Endothelial cell of hepatic sinusoid (primary cell): ENCODE data around the gene IL3RA.
"Not testable (repeated sequence)": the region's sequence is repeated elsewhere in the genome, so short reads cannot be mapped to it uniquely, and the experiment has no call there.

ENCODE experiments used
- in situ Hi-C: cut with HindIII; loops from 2 replicates; pipeline ENCODE4 v1.10.0; 2017; ENCODE audit warnings: low sequenced_read_pairs

The IL3RA gene

DNA sequence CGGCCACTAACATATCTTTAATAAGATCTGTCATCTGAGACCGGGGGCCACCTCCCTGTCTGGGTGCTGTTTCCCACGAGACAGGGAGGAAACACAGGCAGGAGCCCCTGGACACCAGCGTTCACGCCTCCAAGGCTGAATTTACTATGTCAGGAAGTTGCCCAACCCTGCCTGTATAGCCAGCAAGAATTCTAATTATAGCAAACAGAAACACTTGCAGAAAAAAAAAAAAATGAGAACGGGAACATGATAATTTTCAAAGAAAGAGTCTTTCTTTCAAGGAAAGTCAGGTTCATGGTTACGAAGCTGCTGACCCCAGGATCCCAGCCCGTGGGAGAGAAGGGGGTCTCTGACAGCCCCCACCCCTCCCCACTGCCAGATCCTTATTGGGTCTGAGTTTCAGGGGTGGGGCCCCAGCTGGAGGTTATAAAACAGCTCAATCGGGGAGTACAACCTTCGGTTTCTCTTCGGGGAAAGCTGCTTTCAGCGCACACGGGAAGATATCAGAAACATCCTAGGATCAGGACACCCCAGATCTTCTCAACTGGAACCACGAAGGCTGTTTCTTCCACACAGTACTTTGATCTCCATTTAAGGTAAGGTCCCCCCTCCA, at the start of gene IL3RA:
IL3RA (plus strand) TSS at position 455 of the 613 bp plus-strand sequence. CDS start 4,981 bp downstream, outside the sequence.
- in situ Hi-C loops = no loop called here

- in situ Hi-C loops = no loop called here
Measured at GRCh38 chrX:1289535-1289934, 47.0 kb upstream of the IL3RA start.

DNA sequence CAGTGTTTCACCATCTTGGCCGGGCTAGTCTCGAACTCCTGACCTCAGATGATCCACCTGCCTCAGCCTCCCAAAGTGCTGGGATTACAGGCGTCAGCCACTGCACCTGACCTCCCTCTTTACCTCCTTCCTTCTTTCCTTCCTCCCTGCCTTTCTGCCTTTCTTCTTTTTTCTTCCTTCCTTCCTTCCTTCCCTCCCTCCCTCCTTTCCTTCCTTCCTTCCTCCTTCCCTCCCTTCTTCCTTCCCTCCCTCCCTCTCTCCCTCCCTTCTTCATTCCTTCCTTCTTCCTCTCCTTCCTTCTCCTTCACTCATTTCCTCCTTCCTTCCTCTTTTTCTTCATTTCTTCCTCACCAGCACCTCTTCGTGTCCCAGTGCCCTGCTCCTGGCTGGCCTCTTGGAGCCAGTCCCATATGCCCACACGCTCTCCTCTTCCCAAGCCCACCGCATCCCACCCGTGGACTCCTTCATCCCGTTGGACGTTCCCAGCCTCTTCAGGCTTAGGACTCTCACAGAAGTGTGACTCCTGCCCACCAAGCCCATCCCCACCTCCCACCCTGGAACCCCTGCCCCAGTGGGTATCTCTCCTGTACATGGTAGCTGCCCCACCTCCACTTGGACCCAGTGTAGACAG, 45.4 kb upstream of the IL3RA start:
- in situ Hi-C loops = no loop called here

DNA sequence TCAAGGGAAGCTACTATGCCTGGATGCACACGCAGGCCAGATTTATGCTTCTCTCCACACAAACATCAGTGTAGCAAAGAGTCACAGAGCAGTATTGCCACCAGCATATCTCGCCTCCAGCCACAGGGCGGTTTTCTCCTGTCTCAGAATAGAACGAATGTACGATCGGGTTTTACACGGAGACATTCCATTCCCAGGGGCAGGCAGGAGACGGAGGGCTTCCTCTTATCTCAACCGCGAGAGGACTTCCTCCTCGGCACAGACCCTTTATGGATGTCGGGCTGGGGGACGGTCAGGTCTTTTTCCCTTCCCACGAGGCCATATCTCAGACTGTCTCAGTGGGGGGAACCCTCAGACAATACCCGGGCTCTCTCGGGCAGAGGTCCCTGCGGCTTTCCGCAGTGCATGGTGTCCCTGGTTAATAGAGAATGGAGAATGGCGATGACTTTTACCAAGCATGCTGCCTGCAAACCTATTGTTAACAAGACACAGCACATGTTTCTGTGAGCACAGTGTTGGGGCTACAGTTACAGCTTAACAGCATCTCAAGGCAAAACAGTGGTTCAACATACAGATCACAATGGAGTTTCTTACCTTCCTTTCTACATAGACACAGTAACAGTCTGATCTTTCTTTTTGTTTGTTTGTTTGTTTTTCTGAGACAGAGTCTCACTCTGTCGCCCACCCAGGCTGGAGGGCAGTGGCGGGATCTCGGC, 43.9 kb upstream of the IL3RA start:
- in situ Hi-C loops = no loop called here

- in situ Hi-C loops = no loop called here
Measured at GRCh38 chrX:1294301-1295067, 42.1 kb upstream of the IL3RA start.

DNA sequence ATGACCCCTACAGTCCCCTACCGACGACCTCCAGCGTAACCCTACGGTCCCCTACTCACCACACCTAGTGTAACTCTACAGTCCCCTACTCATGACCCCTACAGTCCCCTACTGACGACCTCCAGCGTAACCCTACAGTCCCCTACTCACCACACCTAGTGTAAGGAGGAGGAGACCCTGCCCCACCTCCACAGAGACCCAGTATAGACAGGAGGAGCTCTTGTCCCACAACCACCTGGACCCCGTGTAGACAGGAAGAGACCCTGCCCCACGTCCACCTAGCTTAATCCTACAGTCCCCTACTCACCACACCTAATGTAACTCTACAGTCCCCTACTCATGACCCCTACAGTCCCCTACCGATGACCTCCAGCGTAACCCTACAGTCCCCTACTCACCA, 41.0 kb upstream of the IL3RA start:
- in situ Hi-C loops = no loop called here

GRCh38 chrX:1297591-1297990, 39.0 kb upstream of the IL3RA start:
- in situ Hi-C loops = not testable (repeated sequence)

GRCh38 chrX:1300449-1300848, 36.1 kb upstream of the IL3RA start:
- in situ Hi-C loops = no loop called here

- in situ Hi-C loops = no loop called here
Measured at GRCh38 chrX:1305411-1305810, 31.2 kb upstream of the IL3RA start.

GRCh38 chrX:1306909-1307625, 29.5 kb upstream of the IL3RA start:
- in situ Hi-C loops = no loop called here

DNA sequence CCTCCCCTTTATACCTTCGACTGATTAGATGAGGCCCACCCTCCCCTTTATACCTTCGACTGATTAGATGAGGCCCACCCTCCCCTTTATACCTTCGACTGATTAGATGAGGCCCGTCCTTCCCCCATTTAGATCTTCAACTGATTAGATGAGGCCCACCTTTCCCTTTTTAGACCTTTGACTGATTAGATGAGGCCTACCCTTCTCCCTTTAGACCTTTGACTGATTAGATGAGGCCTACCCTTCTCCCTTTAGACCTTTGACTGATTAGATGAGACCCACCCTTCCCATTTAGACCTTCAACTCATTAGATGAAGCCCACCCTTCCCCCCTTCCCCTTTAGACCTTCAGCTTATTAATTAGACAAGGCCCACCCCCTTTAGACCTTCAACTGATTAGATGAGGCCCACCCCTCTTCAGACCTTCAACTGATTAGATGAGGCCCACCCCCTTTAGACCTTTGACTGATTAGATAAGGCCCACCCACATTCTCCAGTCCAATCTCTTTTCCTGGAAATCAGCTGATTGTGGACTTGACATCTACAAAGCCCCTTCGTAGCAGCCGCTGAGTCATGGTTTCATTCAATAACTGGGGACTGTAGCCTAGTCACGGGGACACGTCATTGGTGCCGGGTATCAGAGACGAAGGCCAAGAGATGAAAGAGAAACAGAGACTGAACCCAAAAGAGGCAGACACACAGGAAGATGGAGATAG, 28.8 kb upstream of the IL3RA start:
- in situ Hi-C loops = no loop called here

GRCh38 chrX:1308476-1308875, 28.1 kb upstream of the IL3RA start:
- in situ Hi-C loops = no loop called here

DNA sequence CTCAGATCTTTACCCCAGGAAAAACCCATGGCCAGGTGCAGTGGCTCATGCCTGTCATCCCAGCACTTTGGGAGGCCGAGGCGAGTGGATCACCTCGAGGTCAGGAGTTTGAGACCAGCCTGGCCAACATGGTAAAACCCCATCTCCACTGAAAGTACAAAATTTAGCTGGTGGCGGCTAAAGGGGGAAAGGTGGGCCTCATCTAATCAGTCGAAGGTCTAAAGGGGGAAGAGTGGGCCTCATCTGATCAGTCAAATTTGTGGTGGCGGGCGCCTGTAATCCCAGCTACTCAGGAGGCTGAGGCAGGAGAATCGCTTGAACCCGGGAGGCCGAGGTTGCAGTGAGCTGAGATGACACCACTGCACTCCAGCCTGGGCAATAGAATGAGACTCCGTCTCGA, 27.7 kb upstream of the IL3RA start:
- in situ Hi-C loops = not testable (repeated sequence)

DNA sequence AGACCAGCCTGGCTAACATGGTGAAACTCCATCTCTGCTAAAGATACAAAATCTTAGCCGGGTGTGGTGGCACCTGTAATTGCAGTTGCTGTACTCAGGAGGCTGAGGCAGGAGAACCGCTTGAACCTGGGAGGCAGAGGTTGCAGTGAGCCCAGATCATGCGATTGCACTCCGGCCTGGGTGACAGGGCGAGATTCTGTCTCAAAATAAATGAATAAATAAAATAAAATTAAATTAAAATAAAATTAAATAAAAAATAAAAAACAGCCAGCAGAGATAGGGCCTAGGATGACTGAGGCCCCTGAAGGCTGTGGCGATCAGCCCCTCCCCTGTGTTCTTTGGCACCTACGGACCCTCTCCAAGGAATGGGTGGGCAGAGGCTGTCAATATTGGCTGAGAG, 22.8 kb upstream of the IL3RA start:
- in situ Hi-C loops = no loop called here

GRCh38 chrX:1316527-1316926, 20.1 kb upstream of the IL3RA start:
- in situ Hi-C loops = no loop called here

- in situ Hi-C loops = no loop called here
Measured at GRCh38 chrX:1321674-1322073, 14.9 kb upstream of the IL3RA start.

GRCh38 chrX:1322393-1322792, 14.2 kb upstream of the IL3RA start:
- in situ Hi-C loops = no loop called here

GRCh38 chrX:1323315-1323714, 13.3 kb upstream of the IL3RA start:
- in situ Hi-C loops = no loop called here

- in situ Hi-C loops = no loop called here
Measured at GRCh38 chrX:1325515-1326116, 11.0 kb upstream of the IL3RA start.
